GM18511 (cell line): ENCODE measurements around the gene SGIP1.

Experiments
- ATAC-seq: cut with Tn5 transposase; IDR thresholded peaks from one replicate; pipeline ENCODE4 v1.9.1; 2021; ENCODE audit warnings: mild to moderate bottlenecking, moderate library complexity; ENCODE audit not compliant: unreplicated experiment

Gene SGIP1

GRCh38 chr1:66676613-66677298, 142.8 kb downstream of the SGIP1 start:
- no peak for ATAC-seq

- no peak for ATAC-seq
These were observed 144.2 kb downstream of the SGIP1 start for GRCh38 chr1:66678146-66678545.

GRCh38 chr1:66679140-66679539, 145.2 kb downstream of the SGIP1 start:
- ATAC-seq, result no peak

- ATAC-seq, result no peak
These were observed 147.7 kb downstream of the SGIP1 start for GRCh38 chr1:66681686-66682085.

- no peak for ATAC-seq
These were observed 148.2 kb downstream of the SGIP1 start for GRCh38 chr1:66682106-66682505.

GRCh38 chr1:66684353-66684752, 150.4 kb downstream of the SGIP1 start:
- ATAC-seq, result no peak

- ATAC-seq, result no peak
These were observed 151.3 kb downstream of the SGIP1 start for GRCh38 chr1:66685265-66685664.

GRCh38 chr1:66685670-66686069, 151.7 kb downstream of the SGIP1 start:
- no peak for ATAC-seq

- ATAC-seq, result no peak
These were observed 152.5 kb downstream of the SGIP1 start for GRCh38 chr1:66686406-66686805.

- ATAC-seq, result no peak
These were observed 153.4 kb downstream of the SGIP1 start for GRCh38 chr1:66687358-66687757.

- no peak for ATAC-seq
These were observed 156.9 kb downstream of the SGIP1 start for GRCh38 chr1:66690666-66691381.

GRCh38 chr1:66692681-66693080, 158.7 kb downstream of the SGIP1 start:
- ATAC-seq, result no peak

- ATAC-seq, result no peak
These were observed 159.9 kb downstream of the SGIP1 start for GRCh38 chr1:66693856-66694255.

- no peak for ATAC-seq
These were observed 161.2 kb downstream of the SGIP1 start for GRCh38 chr1:66695116-66695515.

GRCh38 chr1:66696771-66697170, 162.8 kb downstream of the SGIP1 start:
- no peak for ATAC-seq

- ATAC-seq, result no peak
These were observed 165.3 kb downstream of the SGIP1 start for GRCh38 chr1:66699213-66699612.

GRCh38 chr1:66704177-66704875, 170.4 kb downstream of the SGIP1 start:
- no peak for ATAC-seq

- ATAC-seq, result no peak
These were observed 171.2 kb downstream of the SGIP1 start for GRCh38 chr1:66705110-66705509.

- ATAC-seq, result no peak
These were observed 177.5 kb downstream of the SGIP1 start for GRCh38 chr1:66711420-66711819.

GRCh38 chr1:66712839-66713238, 178.9 kb downstream of the SGIP1 start:
- ATAC-seq, result no peak

- no peak for ATAC-seq
These were observed 190.0 kb downstream of the SGIP1 start for GRCh38 chr1:66723985-66724384.
